HG03139 (cell line): ENCODE data around the gene SMG6.
A peak's percentile ranks its signal among the peaks of the same experiment; 100 is the strongest.
"Not testable (repeated sequence)": the region's sequence is repeated elsewhere in the genome, so short reads cannot be mapped to it uniquely, and the experiment has no call there.

Source experiments
- ATAC-seq: cut with Tn5 transposase; IDR thresholded peaks from one replicate; pipeline ENCODE4 v1.9.1; 2021; ENCODE audit not compliant: unreplicated experiment

Gene SMG6

GRCh38 chr17:2264067-2264860 lies 39.3 kb downstream of the SMG6 start:
- ATAC-seq, result no peak

- no peak for ATAC-seq
Observed at GRCh38 chr17:2263183-2264066, 40.2 kb downstream of the SMG6 start.

- ATAC-seq, result no peak
Observed at GRCh38 chr17:2262135-2262587, 41.4 kb downstream of the SMG6 start.

- ATAC-seq, result peak; percentile 70
Observed at GRCh38 chr17:2259769-2260536, 43.6 kb downstream of the SMG6 start.

GRCh38 chr17:2258830-2259229 lies 44.8 kb downstream of the SMG6 start:
- ATAC-seq, result not testable (repeated sequence)

- ATAC-seq, result peak; percentile 82
Observed at GRCh38 chr17:2253768-2254406, 49.7 kb downstream of the SMG6 start.

- ATAC-seq, result no peak
Observed at GRCh38 chr17:2253362-2253761, 50.2 kb downstream of the SMG6 start.

- no peak for ATAC-seq
Observed at GRCh38 chr17:2251098-2251497, 52.5 kb downstream of the SMG6 start.

- no peak for ATAC-seq
Observed at GRCh38 chr17:2250140-2251095, 53.2 kb downstream of the SMG6 start.

GRCh38 chr17:2247005-2247404 lies 56.6 kb downstream of the SMG6 start:
- ATAC-seq, result no peak

GRCh38 chr17:2244545-2245525 lies 58.8 kb downstream of the SMG6 start:
- no peak for ATAC-seq

- ATAC-seq, result no peak
Observed at GRCh38 chr17:2243953-2244352, 59.6 kb downstream of the SMG6 start.

GRCh38 chr17:2241823-2242222 lies 61.8 kb downstream of the SMG6 start:
- no peak for ATAC-seq

- no peak for ATAC-seq
Observed at GRCh38 chr17:2240541-2240940, 63.0 kb downstream of the SMG6 start.

GRCh38 chr17:2239882-2240430 lies 63.6 kb downstream of the SMG6 start:
- peak; percentile 66 for ATAC-seq

- no peak for ATAC-seq
Observed at GRCh38 chr17:2239170-2239551, 64.4 kb downstream of the SMG6 start.

- no peak for ATAC-seq
Observed at GRCh38 chr17:2238432-2239169, 65.0 kb downstream of the SMG6 start.
